C4-2B (cell line): ENCODE data around the gene ZNF20.

Experiments used
- ZFX ChIP-seq: fragments of 450-650 bp; IDR thresholded peaks from 2 replicates; pipeline ENCODE4 v1.6.1; 2017
- TF ChIP-seq, protein P1 (sequence below): fragments of 450-650 bp; conservative IDR thresholded peaks from 2 replicates; pipeline ENCODE4 v1.5.1; 2017; ENCODE audit warnings: mild to moderate bottlenecking

DNA sequence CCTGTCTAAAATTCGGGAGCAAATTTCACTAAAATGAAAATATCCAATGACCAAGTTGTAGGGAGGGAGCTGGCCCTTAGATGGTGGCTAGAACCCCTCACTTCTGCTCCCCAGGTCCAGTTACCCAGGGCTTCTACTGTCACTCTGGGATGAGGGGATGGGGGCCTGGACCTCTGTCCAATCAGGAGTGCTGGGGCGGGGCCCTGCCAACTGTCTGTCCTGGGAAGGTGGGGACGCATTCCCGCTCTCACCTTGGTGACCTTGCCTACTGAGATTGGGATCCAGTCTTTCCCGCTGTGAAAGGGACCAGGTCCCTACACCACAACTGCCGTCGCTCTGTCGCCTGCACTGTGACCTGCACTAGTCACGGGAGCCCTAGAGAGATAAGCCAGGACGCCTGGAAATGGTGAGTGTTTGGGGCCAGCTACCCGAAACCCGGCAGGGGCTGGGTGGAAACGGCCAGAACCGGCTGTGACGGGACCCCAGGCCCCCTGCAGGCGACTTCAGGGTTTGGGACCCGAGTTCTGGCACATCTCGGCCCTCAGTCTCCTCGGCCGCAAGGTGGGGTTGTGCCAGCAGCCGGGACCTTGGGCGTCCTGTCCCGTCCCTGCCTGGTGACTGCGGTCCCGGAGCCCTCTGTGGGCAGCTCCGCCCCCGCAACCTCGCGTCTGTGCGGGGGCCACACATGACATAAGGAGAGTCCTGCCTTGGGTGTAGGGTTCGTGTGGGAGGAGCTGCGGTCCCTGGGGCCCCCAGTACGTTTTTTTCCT, 22.8 kb downstream of the ZNF20 start:
- TF ChIP-seq, protein P1, sequence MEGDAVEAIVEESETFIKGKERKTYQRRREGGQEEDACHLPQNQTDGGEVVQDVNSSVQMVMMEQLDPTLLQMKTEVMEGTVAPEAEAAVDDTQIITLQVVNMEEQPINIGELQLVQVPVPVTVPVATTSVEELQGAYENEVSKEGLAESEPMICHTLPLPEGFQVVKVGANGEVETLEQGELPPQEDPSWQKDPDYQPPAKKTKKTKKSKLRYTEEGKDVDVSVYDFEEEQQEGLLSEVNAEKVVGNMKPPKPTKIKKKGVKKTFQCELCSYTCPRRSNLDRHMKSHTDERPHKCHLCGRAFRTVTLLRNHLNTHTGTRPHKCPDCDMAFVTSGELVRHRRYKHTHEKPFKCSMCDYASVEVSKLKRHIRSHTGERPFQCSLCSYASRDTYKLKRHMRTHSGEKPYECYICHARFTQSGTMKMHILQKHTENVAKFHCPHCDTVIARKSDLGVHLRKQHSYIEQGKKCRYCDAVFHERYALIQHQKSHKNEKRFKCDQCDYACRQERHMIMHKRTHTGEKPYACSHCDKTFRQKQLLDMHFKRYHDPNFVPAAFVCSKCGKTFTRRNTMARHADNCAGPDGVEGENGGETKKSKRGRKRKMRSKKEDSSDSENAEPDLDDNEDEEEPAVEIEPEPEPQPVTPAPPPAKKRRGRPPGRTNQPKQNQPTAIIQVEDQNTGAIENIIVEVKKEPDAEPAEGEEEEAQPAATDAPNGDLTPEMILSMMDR, result no peak; the same call in 1 of the 2 replicates
- TF ChIP-seq ZFX, result no peak
